Memory B cell (primary cell): ENCODE measurements around the gene NCOA3.
A peak's percentile ranks its signal among the peaks of the same experiment; 100 is the strongest.
"Not testable (repeated sequence)": the region's sequence is repeated elsewhere in the genome, so short reads cannot be mapped to it uniquely, and the experiment has no call there.

Source experiments
- ATAC-seq: fragments of 150-1000 bp; cut with Tn5 transposase; 2 replicates; pipeline ENCODE4 v1.10.0; 2021; ENCODE audit warnings: low read depth, mild to moderate bottlenecking, moderate library complexity
- DNase-seq, 2 donors: peaks; one replicate each; pipeline ENCODE4 v3.0.0; 2022; ENCODE audit warnings: low spot score in 2 of 2
- H3K27ac Mint-ChIP-seq: one replicate; pipeline ENCODE4 v1.8.0; 2022; ENCODE audit warnings: mild to moderate bottlenecking, moderate library complexity, mixed read lengths
- H3K27me3 Mint-ChIP-seq: one replicate; pipeline ENCODE4 v1.8.0; 2022; ENCODE audit warnings: mixed read lengths
- H3K36me3 Mint-ChIP-seq: one replicate; pipeline ENCODE4 v1.8.0; 2022; ENCODE audit warnings: mild to moderate bottlenecking, mixed read lengths
- H3K4me1 Mint-ChIP-seq: one replicate; pipeline ENCODE4 v1.8.0; 2022; ENCODE audit warnings: mixed read lengths
- H3K4me3 Mint-ChIP-seq: one replicate; pipeline ENCODE4 v1.8.0; 2022; ENCODE audit warnings: mild to moderate bottlenecking, moderate library complexity, mixed read lengths
- H3K9me3 Mint-ChIP-seq: one replicate; pipeline ENCODE4 v1.8.0; 2022; ENCODE audit warnings: mixed read lengths

NCOA3 gene

DNA sequence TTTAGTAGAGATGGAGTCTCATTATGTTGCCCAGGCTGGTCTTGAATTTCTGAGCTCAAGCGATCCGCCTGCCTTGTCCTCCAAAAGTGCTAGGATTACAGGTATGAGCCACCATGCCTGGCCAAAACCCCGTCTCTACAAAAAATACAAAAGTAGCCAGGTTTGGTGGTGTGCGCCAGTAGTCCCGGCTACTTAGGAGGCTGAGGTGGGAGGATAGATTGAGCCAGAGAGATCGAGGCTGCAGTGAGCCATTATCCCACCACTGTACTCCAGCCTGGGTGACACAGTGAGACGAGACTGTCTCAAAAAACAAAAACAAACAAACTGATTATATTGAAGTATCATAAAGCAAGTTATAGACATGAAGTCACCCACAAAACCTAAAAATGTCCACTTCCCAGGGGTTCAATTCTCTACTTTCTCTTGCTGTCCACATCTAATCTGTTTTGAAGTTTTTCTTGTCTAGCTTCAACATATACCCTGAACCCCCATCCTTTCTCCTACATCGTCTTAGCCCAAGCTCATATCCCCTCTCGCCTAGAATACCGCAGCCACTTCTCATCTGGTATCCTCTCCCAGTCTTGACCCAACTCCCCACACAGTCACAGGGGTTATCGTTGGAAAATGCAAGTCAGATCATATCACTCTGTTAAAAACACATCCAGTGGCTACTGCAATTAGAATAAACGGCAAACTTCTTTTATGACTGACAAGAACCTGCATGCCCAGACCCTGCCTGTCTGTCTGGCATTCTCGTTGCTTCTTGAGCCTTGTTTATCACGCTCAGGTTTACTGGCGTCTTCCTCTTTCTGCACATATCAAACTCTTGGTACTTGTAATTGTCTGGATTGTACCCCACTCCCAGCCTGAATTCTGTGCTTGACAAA is 20.1 kb upstream of the NCOA3 start:
- Mint-ChIP-seq H3K27me3 (no peaks in the 10 kb centered on the region), H3K36me3 (no peaks in the 10 kb centered on the region), H3K27ac (no peak overlapping the region), H3K4me1 (peaks cover 29% of the 10 kb centered on the region), H3K4me3 (no peak overlapping the region), H3K9me3 (no peaks in the 10 kb centered on the region)
- ATAC-seq = no peak
- DNase-seq = no peak

DNA sequence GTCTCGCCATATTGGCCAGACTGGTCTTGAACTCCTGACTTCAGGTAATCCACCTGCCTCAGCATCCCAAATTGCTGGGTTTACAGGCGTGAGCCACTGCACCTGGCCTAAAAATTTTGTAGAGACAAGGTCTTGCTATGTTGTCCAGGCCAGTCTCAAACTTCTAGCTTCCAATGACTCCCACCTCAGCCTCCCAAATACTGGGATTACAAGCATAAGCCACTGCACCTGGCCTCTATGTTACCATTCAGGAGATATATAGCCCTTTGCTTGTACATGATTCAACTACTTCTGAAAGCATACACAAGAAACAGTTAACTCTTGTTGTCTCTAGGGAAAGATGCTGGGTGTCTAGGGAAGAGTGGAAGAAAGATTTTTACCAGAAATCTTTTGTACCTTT is 19.0 kb upstream of the NCOA3 start:
- no peaks in the 10 kb centered on the region for H3K36me3 Mint-ChIP-seq
- peaks cover 36% of the 10 kb centered on the region for H3K4me1 Mint-ChIP-seq
- no peak for DNase-seq
- H3K4me3 Mint-ChIP-seq = no peak overlapping the region
- no peak overlapping the region for H3K27ac Mint-ChIP-seq
- H3K9me3 Mint-ChIP-seq = no peaks in the 10 kb centered on the region
- no peaks in the 10 kb centered on the region for H3K27me3 Mint-ChIP-seq
- ATAC-seq = no peak

DNA sequence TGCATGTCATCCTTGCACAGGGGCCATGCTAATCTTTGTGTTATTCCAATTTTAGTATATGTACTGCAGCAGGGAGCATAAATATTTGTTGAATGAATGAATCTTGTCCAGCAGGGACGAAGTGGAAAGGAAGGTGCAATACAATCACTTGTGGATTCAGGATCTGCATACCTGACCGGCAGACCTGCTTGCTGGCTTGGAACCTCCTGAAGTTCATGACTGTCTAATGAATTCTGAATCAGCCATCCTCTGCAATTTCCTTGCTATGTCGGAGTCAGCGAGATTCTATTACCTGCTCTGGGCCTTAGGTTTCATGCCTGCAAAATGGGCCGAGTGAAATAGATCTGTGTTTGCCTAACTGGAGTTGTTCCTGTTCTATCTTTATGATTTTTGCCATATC is 17.4 kb upstream of the NCOA3 start:
- H3K4me3 Mint-ChIP-seq = no peak overlapping the region

DNA sequence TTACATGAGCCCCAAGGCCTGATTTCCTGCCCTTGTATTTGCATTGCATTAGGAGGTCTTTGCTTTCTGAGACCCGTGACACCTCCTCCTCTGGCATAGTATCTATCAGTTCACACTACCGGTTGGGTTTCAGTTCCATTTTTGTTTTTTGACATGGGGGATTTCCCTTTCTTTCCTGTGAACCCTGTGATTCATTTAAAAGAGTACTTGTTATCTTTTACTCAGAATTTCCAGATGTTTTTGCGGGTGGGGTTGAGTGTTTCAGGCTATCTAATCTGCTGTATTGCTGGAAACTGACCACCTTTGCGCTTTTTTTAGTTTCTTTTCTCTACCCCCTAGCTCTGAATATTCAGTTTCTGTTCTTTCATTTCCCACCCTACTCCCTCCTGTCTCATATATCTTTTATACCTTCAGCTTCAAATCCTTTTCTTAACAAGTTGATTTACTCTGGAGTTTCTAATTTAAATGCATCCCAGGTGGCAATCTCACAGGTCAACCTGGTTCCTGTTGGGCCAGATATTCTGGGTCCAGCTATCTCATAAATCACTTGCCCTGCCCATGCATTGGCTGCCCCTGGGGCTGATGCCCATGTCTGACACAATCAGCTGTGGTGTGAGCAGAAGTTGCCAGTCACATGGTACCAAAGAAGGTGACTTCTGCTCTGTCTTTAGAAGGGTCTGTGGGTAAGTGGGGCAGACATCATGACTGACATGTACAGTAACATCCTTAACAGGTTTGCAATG is 14.3 kb upstream of the NCOA3 start:
- no peaks in the 10 kb centered on the region for H3K36me3 Mint-ChIP-seq
- ATAC-seq (peak; percentile 81), DNase-seq (peak; percentile 55 to 79)

More for the DNA sequence above, 17.4 kb upstream of the NCOA3 start:
- no peak overlapping the region for H3K27ac Mint-ChIP-seq
- no peak for ATAC-seq
- no peaks in the 10 kb centered on the region for H3K36me3 Mint-ChIP-seq
- DNase-seq = no peak
- no peaks in the 10 kb centered on the region for H3K9me3 Mint-ChIP-seq
- H3K27me3 Mint-ChIP-seq = no peaks in the 10 kb centered on the region
- H3K4me1 Mint-ChIP-seq = peaks cover 35% of the 10 kb centered on the region

DNA sequence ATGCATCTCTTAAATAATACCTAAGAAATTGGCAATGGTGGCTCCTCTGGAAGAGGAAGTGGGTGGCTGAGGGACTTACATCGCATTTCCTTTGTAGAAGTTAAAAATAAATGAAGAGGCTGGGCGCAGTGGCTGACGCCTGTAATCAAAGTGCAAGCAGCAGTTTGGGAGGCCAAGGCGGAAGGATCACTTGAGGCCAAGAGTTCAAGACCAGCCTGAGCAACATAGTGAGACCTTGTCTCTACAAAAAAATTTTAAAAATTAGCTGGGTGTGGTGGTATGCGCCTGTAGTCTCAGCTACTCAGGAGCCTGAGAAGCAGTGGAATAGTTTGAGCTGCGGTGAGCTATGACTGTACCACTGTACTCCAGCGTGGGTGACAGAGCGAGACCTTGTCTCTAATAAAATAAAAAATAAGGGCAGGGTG is 12.2 kb upstream of the NCOA3 start:
- Mint-ChIP-seq H3K9me3 (no peaks in the 10 kb centered on the region), H3K27me3 (no peaks in the 10 kb centered on the region), H3K4me1 (peaks cover 35% of the 10 kb centered on the region), H3K4me3 (peak overlapping the region; percentile 48), H3K36me3 (no peaks in the 10 kb centered on the region), H3K27ac (peak overlapping the region; percentile 93)
- peak; percentile 43 for ATAC-seq
- peak in 1 of 2 donors; percentile 65 for DNase-seq

More for the DNA sequence above, 14.3 kb upstream of the NCOA3 start:
- peaks cover 27% of the 10 kb centered on the region for H3K4me1 Mint-ChIP-seq
- H3K4me3 Mint-ChIP-seq = peak overlapping the region; percentile 65
- peak overlapping the region; percentile 93 for H3K27ac Mint-ChIP-seq
- H3K27me3 Mint-ChIP-seq = no peaks in the 10 kb centered on the region
- no peaks in the 10 kb centered on the region for H3K9me3 Mint-ChIP-seq

DNA sequence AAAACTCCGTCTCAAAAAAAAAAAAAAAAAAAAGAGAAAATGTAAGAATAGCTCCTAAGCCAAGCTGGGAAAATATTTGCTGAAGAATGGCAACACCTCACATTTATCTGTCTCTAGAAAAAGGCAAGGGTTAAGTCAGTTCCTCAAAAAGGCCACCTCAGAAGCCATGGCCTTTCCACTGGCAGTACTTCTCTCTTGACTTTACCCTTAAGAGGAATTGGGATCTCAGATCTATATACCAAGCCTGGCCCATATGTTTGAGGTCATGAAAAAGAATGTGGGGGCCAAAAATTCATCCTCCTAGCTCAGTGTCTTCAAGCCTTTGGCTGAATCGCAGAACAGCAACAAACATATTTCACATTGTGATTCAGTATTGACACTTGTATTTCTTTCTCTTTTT is 10.9 kb upstream of the NCOA3 start:
- no peaks in the 10 kb centered on the region for H3K27me3 Mint-ChIP-seq
- H3K4me1 Mint-ChIP-seq = peaks cover 31% of the 10 kb centered on the region
- H3K4me3 Mint-ChIP-seq = no peak overlapping the region
- no peaks in the 10 kb centered on the region for H3K36me3 Mint-ChIP-seq
- DNase-seq (no peak), ATAC-seq (no peak)
- no peaks in the 10 kb centered on the region for H3K9me3 Mint-ChIP-seq
- peak overlapping the region; percentile 72 for H3K27ac Mint-ChIP-seq

DNA sequence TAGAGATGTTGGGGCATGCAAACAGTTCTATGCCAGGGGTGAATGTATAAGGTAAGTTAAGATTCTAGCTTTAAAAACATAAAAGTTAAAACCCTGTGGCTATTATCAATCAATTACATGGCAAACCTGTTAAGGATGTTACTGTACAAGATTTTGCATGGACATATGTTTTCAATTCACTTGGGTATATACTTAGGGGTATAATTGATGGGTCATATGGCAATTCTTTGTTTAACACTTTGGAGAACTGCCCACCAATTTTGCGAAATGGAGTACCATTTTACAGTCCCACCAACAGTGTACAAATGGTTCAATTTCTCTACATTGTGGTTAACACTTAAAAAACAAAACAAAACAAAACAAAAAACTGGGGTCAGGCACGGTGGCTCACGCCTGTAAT is 9.4 kb upstream of the NCOA3 start:
- DNase-seq = no peak
- no peaks in the 10 kb centered on the region for H3K27me3 Mint-ChIP-seq
- ATAC-seq = no peak
- H3K9me3 Mint-ChIP-seq = peaks cover 2% of the 10 kb centered on the region
- H3K4me3 Mint-ChIP-seq = no peak overlapping the region
- H3K27ac Mint-ChIP-seq = peak overlapping the region; percentile 72
- H3K4me1 Mint-ChIP-seq = peaks cover 27% of the 10 kb centered on the region
- peaks cover 2% of the 10 kb centered on the region for H3K36me3 Mint-ChIP-seq

DNA sequence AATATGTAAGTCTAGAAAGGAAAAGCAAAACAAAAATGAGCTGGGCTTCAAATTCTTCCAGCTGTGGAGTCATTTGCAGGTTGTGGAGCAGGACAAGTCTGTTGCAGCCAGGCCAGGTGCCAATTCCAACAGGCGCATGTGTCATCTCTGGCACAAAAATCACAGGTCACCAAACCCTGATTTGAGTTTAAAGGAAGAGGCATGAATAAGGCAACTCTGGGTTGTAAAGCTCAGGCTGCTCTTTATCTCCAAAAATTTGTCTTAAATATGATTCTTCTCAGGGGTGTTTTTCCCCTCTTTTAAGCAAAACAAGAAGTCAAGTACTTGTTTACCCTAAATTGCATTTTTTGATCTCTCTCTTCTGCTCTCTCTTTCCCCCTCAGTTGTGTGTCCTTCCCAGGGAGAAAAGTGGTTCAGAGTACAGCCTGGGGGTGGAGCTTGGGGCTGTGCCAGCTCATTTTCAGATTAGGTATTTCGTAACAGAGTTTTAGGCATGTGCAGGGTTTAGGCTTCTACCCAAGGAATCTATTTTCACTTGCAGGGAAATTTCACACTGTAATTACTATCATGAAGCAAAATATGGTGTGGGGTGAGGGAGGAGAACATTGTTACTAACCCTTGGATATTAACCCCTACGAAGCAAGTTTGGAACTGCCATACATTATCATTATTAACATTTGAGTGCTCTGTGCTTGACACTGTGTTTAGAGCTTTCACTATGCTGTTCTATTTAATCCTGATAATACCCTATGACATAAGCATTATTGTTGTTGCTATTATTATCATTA is 8.3 kb upstream of the NCOA3 start:
- Mint-ChIP-seq H3K9me3 (peaks cover 2% of the 10 kb centered on the region), H3K36me3 (peaks cover 2% of the 10 kb centered on the region), H3K4me3 (peak overlapping the region; percentile 48), H3K27me3 (no peaks in the 10 kb centered on the region), H3K4me1 (peaks cover 24% of the 10 kb centered on the region), H3K27ac (peak overlapping the region; percentile 72)
- peak; percentile 37 for ATAC-seq
- no peak for DNase-seq

DNA sequence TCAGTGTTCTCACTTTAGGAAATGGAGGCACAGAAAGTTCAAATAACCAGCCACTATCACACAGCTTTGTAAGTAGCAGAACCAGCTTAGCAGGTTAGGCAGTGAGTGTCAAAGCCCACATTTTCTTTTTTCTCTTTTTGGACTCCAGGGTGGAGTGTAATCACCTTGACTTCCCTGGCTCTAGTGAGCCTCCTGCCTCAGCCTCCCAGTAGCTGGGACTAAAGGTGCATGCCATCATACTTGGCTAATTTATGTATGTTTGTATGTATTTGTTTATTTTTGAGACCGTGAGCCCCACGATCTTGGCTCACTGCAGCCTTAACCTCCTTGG is 7.8 kb upstream of the NCOA3 start:
- ATAC-seq = no peak
- peaks cover 2% of the 10 kb centered on the region for H3K36me3 Mint-ChIP-seq
- peak overlapping the region; percentile 32 for H3K4me3 Mint-ChIP-seq
- peaks cover 2% of the 10 kb centered on the region for H3K9me3 Mint-ChIP-seq
- peaks cover 28% of the 10 kb centered on the region for H3K4me1 Mint-ChIP-seq
- peak overlapping the region; percentile 72 for H3K27ac Mint-ChIP-seq
- H3K27me3 Mint-ChIP-seq = no peaks in the 10 kb centered on the region
- no peak for DNase-seq

DNA sequence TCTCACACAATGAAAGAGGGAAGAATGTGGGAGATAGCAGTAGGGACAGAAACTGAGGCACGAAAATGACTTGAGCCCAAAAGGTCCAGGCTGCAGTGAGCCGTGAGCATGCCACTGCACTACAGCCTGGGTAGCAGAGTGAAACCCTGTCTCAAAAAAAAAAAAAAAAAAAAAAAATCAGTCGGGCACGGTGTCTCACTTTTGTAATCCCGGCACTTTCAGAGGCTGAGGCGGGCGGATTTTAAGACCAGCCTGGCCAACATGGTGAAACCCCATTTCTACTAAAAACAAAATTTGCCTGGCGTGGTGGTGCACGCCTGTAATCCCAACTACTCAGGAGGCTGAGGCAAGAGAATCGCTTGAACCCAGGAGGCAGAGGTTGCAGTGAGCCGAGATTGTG is 7.1 kb upstream of the NCOA3 start:
- H3K4me3 Mint-ChIP-seq, H3K36me3 Mint-ChIP-seq, H3K27me3 Mint-ChIP-seq, H3K9me3 Mint-ChIP-seq, ATAC-seq, DNase-seq: not testable (repeated sequence)
- Mint-ChIP-seq H3K4me1 (peaks cover 24% of the 10 kb centered on the region), H3K27ac (peak overlapping the region; percentile 67)

DNA sequence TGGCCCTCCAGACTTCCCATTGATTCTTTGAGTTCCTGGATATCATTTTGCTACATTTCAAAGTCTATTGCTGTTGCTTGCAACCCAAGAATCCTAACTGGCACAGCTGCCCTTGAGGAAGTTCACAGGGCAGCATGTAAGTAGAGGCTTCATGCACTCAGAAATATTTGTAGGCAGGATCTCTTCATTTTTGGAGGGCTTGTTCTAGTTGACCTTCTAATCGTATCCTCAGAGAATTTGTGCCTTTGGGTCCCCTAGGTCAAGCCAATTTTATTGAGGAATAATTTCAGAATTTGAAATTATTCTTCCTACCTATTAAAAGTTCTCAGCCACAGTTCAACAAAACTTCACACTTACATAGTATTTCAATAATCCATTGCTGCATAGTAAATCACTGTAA is 5.6 kb upstream of the NCOA3 start:
- peaks cover 2% of the 10 kb centered on the region for H3K9me3 Mint-ChIP-seq
- H3K27me3 Mint-ChIP-seq = no peaks in the 10 kb centered on the region
- DNase-seq (no peak), ATAC-seq (no peak)
- peaks cover 2% of the 10 kb centered on the region for H3K36me3 Mint-ChIP-seq
- no peak overlapping the region for H3K4me3 Mint-ChIP-seq
- peak overlapping the region; percentile 46 for H3K27ac Mint-ChIP-seq
- peaks cover 31% of the 10 kb centered on the region for H3K4me1 Mint-ChIP-seq

DNA sequence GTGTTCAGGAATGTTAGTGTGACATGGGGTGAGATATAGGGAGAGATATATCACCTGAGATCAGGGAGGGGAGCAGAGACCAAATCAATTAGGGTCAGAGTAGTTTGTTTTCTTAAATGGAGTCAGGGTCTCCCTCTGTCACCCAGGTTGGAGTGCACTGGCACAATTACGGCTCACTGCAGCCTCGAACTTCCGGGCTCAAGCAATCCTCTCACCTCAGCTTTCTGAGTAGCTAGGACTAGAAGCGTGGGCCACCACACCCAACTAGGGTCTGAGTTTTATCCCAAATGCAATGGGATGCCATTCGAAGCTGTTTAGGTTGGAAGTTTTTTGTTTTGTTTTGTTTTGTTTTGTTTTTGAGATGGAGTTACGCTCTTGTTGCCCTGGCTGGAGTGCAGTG is 3.1 kb upstream of the NCOA3 start:
- H3K4me3 Mint-ChIP-seq = no peak overlapping the region
- no peaks in the 10 kb centered on the region for H3K27me3 Mint-ChIP-seq
- peaks cover 8% of the 10 kb centered on the region for H3K36me3 Mint-ChIP-seq
- DNase-seq = no peak
- ATAC-seq = no peak
- peaks cover 2% of the 10 kb centered on the region for H3K9me3 Mint-ChIP-seq
- peaks cover 32% of the 10 kb centered on the region for H3K4me1 Mint-ChIP-seq
- peak overlapping the region; percentile 6 for H3K27ac Mint-ChIP-seq

DNA sequence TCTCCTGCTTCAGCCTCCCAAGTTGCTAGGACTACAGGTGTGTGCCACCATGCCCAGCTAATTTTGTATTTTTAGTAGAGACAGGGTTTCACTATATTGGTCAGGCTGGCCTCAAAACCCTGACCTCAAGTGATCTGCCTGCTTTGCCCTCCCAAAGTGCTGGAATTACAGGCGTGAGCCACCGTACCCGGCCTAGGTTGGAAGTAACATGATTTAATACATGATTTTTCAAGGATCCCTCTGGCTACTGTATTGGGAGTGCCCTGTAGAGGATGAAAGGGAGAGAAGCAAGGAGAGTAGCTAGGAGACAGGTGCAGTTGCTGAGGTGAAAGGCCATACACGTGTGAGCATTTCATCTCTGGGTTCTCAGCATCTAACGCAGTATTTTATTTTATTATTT is 2.6 kb upstream of the NCOA3 start:
- Mint-ChIP-seq H3K27me3 (no peaks in the 10 kb centered on the region), H3K36me3 (peaks cover 10% of the 10 kb centered on the region), H3K9me3 (peaks cover 2% of the 10 kb centered on the region), H3K4me3 (no peak overlapping the region), H3K27ac (no peak overlapping the region), H3K4me1 (peaks cover 33% of the 10 kb centered on the region)
- ATAC-seq (no peak), DNase-seq (no peak)

DNA sequence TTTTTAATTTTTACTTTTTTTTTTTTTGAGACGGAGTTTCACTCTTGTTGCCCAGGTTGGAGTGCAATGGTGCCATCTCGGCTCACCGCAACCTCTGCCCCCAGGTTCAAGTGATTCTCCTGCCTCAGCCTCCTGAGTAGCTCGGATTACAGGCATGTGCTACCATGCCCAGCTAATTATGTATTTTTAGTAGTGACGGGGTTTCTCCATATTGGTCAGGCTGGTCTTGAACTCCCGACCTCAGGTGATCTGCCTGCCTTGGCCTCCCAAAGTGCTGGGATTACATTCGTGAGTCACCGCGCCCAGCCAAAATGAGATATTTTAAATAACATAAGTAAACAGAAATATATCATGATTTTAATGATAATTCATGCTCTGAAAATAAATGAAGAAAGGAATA is 1.6 kb upstream of the NCOA3 start:
- not testable (repeated sequence) for H3K9me3 Mint-ChIP-seq, ATAC-seq, DNase-seq, H3K27me3 Mint-ChIP-seq, H3K27ac Mint-ChIP-seq
- Mint-ChIP-seq H3K4me1 (peaks cover 30% of the 10 kb centered on the region), H3K4me3 (peak overlapping the region; percentile 35), H3K36me3 (peaks cover 12% of the 10 kb centered on the region)
